Natural killer cell (primary cell): Measurements from ENCODE around the gene HLA-G. TPM values are rescaled to one million over a fixed set of nuclear protein-coding genes. Genes with fewer than 3 reads are reported as not detected.
"Not testable (repeated sequence)": the region's sequence is repeated elsewhere in the genome, so short reads cannot be mapped to it uniquely, and the experiment has no call there.

ENCODE experiments used
- ATAC-seq, 3 donors: fragments of 150-1000 bp in 2 of 3; fragments of 200-7000 bp in 1 of 3; cut with Tn5 transposase; 1 replicate in 1 of 3; 2 replicates in 2 of 3; pipeline ENCODE4 v1.10.0; 2021; ENCODE audit warnings: mild to moderate bottlenecking in 2 of 3, moderate library complexity in 2 of 3
- DNase-seq, 2 donors: peaks; one replicate each; pipeline versions ENCODE4 v3.0.0 to v3.0.0-alpha.2; 2013 to 2021; ENCODE audit warnings: mixed read lengths in 1 of 2
- H3K27ac ChIP-seq: one replicate; pipeline ENCODE4 v1.5.1; 2013; ENCODE audit warnings: mild to moderate bottlenecking, low read length
- H3K27me3 ChIP-seq: one replicate; pipeline ENCODE4 v1.6.1; 2013; ENCODE audit warnings: low read length; ENCODE audit not compliant: control insufficient read depth, insufficient read depth
- H3K36me3 ChIP-seq: one replicate; pipeline ENCODE4 v1.6.1; 2013; ENCODE audit warnings: low read length; ENCODE audit not compliant: control insufficient read depth, insufficient read depth
- H3K4me1 ChIP-seq: one replicate; pipeline ENCODE4 v1.6.1; 2013; ENCODE audit warnings: low read length; ENCODE audit not compliant: control insufficient read depth, insufficient read depth
- H3K4me3 ChIP-seq: one replicate; pipeline ENCODE4 v1.5.1; 2013; ENCODE audit warnings: low read length
- H3K9me3 ChIP-seq: one replicate; pipeline ENCODE4 v1.6.1; 2013; ENCODE audit warnings: low read length; ENCODE audit not compliant: control insufficient read depth, insufficient read depth
- H3K27ac Mint-ChIP-seq, 2 donors: one replicate each; pipeline ENCODE4 v1.8.0; 2022; ENCODE audit warnings: mild to moderate bottlenecking in 2 of 2, mixed read lengths in 2 of 2, moderate library complexity in 1 of 2
- H3K27me3 Mint-ChIP-seq, 2 donors: one replicate each; pipeline ENCODE4 v1.8.0; 2022; ENCODE audit warnings: low read depth in 2 of 2, mixed read lengths in 2 of 2
- H3K36me3 Mint-ChIP-seq: one replicate; pipeline ENCODE4 v1.8.0; 2022; ENCODE audit warnings: mixed read lengths
- H3K4me1 Mint-ChIP-seq, 2 donors: one replicate each; pipeline ENCODE4 v1.8.0; 2022; ENCODE audit warnings: mixed read lengths in 2 of 2
- H3K4me3 Mint-ChIP-seq: one replicate; pipeline ENCODE4 v1.8.0; 2022; ENCODE audit warnings: mild to moderate bottlenecking, moderate library complexity, mixed read lengths
- H3K9me3 Mint-ChIP-seq, 2 donors: one replicate each; pipeline ENCODE4 v1.8.0; 2022; ENCODE audit warnings: mixed read lengths in 2 of 2
- CTCF ChIP-seq: fragments of 200-600 bp; IDR thresholded peaks from one replicate; pipeline ENCODE4 v1.8.0; 2022; ENCODE audit warnings: antibody characterized with exemption
- WGBS: methylation state at CpG from one replicate; pipeline ENCODE4 v1.1.7; 2013; ENCODE audit warnings: missing lambda C conversion rate; ENCODE audit not compliant: insufficient coverage; 5-methylcytosine and 5-hydroxymethylcytosine counted together
- intact Hi-C: fragments of 100-400 bp; cut with micrococcal nuclease; formaldehyde crosslinking; loops from one replicate; pipeline ENCODE4 v1.14.2; 2022
- total RNA-seq, 4 donors: library from RNA; stranded (reverse); fragments of 120-200 nt in 1 of 4; gene quantifications; one replicate each; pipeline versions ENCODE4 v1.2.3 to v1.2.4, GENCODE V29; 2013 to 2022

HLA-G gene
- total RNA-seq, 3 donors from 2014 or later (not counting 1 experiment from before 2014, with no cell fraction given): 1.6 to 7.7 (median 4.0) TPM

GRCh38 chr6:29872791-29873190 lies 45.2 kb downstream of the HLA-G start:
- Histone ChIP-seq H3K9me3 (no peaks in the 10 kb centered on the region), H3K4me1 (no peaks in the 10 kb centered on the region), H3K27me3 (peaks cover 3% of the 10 kb centered on the region), H3K4me3 (no peak overlapping the region), H3K27ac (no peak overlapping the region), H3K36me3 (no peaks in the 10 kb centered on the region)
- Mint-ChIP-seq H3K4me3 (no peak overlapping the region), H3K36me3 (no peaks in the 10 kb centered on the region), H3K27ac (no peak overlapping the region), H3K27me3 (peaks cover 5 to 11% of the 10 kb centered on the region in 2 donors), H3K9me3 (no peaks in the 10 kb centered on the region), H3K4me1 (no peaks in the 10 kb centered on the region)
- intact Hi-C loops: no loop called here
- DNase-seq (peak in 1 of 2 donors; percentile 0), ATAC-seq (no peak)
- 50% methylated on average over 2 of the region's 3 CpGs for WGBS
- TF ChIP-seq CTCF: no peak

DNA sequence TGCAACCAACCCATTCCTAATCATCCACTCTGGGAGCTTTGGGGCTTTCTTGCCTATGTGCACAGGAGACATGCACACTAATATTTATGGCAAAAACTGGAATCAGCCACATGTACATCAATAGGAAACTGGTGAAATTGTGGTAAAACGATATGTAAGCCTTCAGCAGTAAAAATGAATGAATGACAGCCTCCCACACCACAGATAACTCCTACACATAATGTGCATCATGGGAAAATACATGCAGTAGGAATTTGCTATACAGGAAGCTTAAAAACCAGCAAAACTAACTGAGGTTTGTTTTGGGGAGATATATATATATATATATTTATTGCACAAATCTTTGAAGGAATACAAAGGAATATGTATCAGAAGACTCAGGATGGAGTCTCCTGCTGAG lies 47.6 kb downstream of the HLA-G start:
- Mint-ChIP-seq H3K9me3 (no peaks in the 10 kb centered on the region), H3K27ac (no peak overlapping the region), H3K4me3 (no peak overlapping the region), H3K4me1 (no peaks in the 10 kb centered on the region), H3K36me3 (no peaks in the 10 kb centered on the region), H3K27me3 (no peaks in the 10 kb centered on the region)
- intact Hi-C loops: no loop called here
- WGBS: no CpG with 5 or more reads among the region's 1 CpG
- Histone ChIP-seq H3K27me3 (no peaks in the 10 kb centered on the region), H3K4me3 (no peak overlapping the region), H3K27ac (no peak overlapping the region), H3K4me1 (no peaks in the 10 kb centered on the region), H3K36me3 (no peaks in the 10 kb centered on the region), H3K9me3 (no peaks in the 10 kb centered on the region)
- no peak for DNase-seq
- no peak for TF ChIP-seq CTCF
- no peak for ATAC-seq

- ATAC-seq, H3K27ac ChIP-seq, H3K4me3 ChIP-seq, H3K36me3 ChIP-seq, DNase-seq, H3K4me1 ChIP-seq, H3K4me1 Mint-ChIP-seq, H3K27me3 Mint-ChIP-seq, H3K36me3 Mint-ChIP-seq, H3K27ac Mint-ChIP-seq, H3K9me3 Mint-ChIP-seq, H3K9me3 ChIP-seq, H3K4me3 Mint-ChIP-seq, H3K27me3 ChIP-seq, intact Hi-C loops: not testable (repeated sequence)
- no CpG with 5 or more reads among the region's 6 CpGs for WGBS
Measured at GRCh38 chr6:29875734-29876133, 48.1 kb downstream of the HLA-G start.

Other genes starting within 250 kb of the HLA-G start
- not detected for gene OR2H2, start 242.7 kb upstream of the HLA-G start, total RNA-seq
- gene GABBR1, start 194.6 kb upstream of the HLA-G start, total RNA-seq: 10 to 100 TPM in 2 of 3 donors, 1 to 10 TPM in 1; 7.6 to 12.8 (median 10.9) TPM
- not detected for gene MOG, start 170.7 kb upstream of the HLA-G start, total RNA-seq
- 10 to 100 TPM in 1 of 3 donors, 1 to 10 TPM in 1, not detected in 1; 2.9 to 12.8 TPM for gene ZFP57, start 146.7 kb upstream of the HLA-G start, total RNA-seq
- gene HLA-F, start 104.4 kb upstream of the HLA-G start, total RNA-seq: 1,000 to 10,000 TPM; 1,031 to 1,621 (median 1,125) TPM
- 1,000 to 10,000 TPM; 2,088 to 2,855 (median 2,731) TPM for gene HLA-A, start 114.7 kb downstream of the HLA-G start, total RNA-seq
- gene POLR1H, start 233.4 kb downstream of the HLA-G start, total RNA-seq: 10 to 100 TPM; 21.0 to 36.2 (median 28.5) TPM
- 10 to 100 TPM; 52.9 to 75.3 (median 61.1) TPM for gene PPP1R11, start 239.4 kb downstream of the HLA-G start, total RNA-seq
- gene RNF39, start 247.9 kb downstream of the HLA-G start, total RNA-seq: not detected